ENCODE results near the gene PLCB1.
"Not testable (repeated sequence)": the region's sequence is repeated elsewhere in the genome, so short reads cannot be mapped to it uniquely, and the experiment has no call there.

Gene PLCB1

GRCh38 chr20:8334641-8335040 lies 202.6 kb downstream of the PLCB1 start:
- no peak for DNase-seq (ENCODE audit: low read depth in 2 of 2)

GRCh38 chr20:8335059-8335458 lies 203.0 kb downstream of the PLCB1 start:
- no peak for DNase-seq (ENCODE audit: low read depth in 2 of 2)

DNA sequence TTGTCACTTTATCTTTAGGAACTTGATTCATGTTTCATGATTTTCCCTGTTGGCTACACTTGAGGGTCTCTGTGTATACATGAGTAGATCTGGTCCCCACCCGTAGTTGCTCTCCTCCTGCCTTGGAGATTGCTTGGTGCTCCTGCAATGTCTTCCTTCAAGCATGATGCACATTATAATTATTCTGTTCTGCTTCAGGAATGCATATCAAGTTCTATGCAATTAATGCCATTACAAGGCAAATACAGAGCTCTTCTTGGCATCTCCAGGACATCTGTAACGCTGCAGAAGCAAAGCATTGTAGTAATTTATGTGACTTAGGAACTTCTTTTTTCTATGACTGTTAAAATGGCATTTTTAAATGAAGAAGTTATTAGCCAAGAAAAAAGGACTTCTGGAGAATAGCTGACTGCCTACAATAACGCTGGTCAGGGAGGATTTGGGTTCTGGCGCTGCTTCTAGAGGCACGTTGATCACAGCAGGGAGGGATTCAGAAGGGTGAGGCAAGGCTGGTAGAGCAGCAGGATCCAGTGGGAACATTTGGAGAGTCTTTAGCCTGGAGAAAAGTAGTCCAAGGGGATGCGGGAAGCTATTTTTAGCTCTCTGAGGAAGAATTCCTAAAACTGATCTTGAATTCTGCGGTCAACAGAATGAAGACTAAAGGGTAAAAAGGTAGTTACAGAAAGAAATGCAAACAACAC lies 203.6 kb downstream of the PLCB1 start:
- DNase-seq (ENCODE audit: low read depth in 2 of 2), result no peak

- DNase-seq (ENCODE audit: low read depth in 2 of 2), result no peak
Observed at GRCh38 chr20:8339349-8339748, 207.3 kb downstream of the PLCB1 start.

- DNase-seq (ENCODE audit: low read depth in 2 of 2), result no peak
Observed at GRCh38 chr20:8342391-8342790, 210.3 kb downstream of the PLCB1 start.

DNA sequence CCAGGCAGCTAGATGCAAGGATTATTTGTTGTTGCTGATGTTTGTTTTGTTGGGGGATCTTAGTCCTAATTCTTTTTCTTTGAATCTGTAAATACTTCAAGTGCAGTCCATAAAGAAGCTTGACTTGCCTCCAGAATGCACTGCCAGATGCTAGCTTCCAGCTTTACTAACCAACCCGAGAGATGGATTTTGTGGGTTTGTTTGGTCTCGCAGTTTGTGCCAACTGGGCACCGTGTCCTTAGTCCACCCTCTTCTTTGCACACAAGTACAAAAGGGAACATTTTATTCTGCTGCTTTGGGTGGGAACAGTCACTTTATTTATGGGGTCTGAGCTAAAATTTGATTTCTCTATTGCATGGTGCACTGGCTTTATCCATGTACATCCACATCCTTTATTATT lies 212.0 kb downstream of the PLCB1 start:
- no peak for DNase-seq (ENCODE audit: low read depth in 2 of 2)

DNA sequence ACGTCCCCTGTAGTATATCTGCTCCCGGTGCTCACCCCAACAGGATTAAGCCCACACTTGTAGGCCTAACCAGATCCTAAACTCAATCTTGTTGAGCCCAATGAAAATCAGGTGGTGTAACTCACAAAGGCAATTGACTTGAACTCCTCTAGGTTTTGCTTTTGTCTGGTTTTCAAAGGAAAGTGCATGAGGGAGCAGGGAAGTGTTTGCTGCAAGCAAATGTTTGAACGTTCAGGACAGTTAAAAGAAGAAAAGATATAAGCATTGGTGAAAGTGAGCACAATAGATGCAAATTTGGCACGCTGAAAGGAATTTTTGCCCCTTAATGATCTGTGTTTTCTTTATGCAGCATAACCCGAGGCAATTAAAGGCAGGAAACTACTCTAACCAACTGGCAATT lies 212.6 kb downstream of the PLCB1 start:
- no peak for DNase-seq (ENCODE audit: low read depth in 2 of 2)

GRCh38 chr20:8346700-8347270 lies 214.7 kb downstream of the PLCB1 start:
- no peak for DNase-seq (ENCODE audit: low read depth in 2 of 2)

GRCh38 chr20:8350225-8350624 lies 218.2 kb downstream of the PLCB1 start:
- DNase-seq (ENCODE audit: low read depth in 2 of 2), result not testable (repeated sequence)

DNA sequence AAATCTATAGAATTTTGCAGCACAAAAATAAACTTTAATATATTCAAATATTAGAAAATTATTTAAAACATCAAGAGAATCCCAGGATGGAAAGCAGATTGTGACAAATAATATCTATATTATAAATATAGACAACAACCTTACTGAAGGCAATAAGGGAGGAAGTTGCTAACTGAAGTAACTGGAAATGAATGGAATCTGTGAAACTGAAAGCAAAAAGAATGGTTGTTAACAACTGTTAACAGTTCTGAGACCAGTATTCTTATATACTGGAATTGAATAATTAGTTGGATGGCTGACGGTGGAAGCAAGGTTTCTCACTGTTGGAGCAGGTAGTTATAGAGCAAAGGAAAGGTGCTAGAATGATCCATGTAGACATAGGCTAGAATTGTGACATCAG lies 220.4 kb downstream of the PLCB1 start:
- DNase-seq (ENCODE audit: low read depth in 2 of 2), result no peak

GRCh38 chr20:8353512-8353911 lies 221.4 kb downstream of the PLCB1 start:
- no peak for DNase-seq (ENCODE audit: low read depth in 2 of 2)

DNA sequence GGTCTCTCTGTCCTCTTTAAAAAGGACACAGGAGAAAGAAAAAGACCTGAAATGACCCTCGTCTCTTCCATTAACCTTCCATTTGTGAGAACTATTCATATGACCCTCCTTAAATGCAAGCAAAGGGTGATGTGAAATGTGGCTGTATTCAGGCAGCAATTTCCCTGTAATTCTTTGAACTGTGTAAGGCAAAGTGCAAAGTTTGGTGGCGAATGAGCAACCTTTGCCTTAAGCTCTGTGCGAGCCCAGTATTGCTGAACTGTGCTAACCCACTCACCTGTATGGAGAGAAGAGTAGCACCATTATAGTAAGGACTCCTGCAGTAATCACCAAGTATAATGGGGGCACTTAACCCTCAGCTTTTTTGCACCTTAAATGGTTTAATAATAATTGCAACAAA lies 223.4 kb downstream of the PLCB1 start:
- no peak for DNase-seq (ENCODE audit: low read depth in 2 of 2)

DNA sequence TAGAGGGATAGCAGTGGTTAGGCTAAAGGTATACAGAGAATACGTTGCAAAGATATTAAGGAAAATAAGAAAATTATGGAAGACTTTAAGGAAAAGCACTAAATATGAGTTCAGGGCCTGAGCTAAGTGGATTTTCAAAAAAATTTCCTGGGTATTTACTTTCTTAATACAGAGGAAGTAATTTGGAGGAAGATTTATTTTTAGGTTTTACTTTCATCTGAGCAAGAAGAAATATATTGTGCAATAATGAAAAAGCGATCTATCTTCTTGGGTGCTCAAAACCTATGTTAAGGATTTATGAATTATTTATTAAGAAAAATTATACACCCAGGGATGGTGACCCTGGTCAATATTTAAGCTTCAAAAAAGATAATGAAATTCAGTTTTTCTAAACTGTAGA lies 224.7 kb downstream of the PLCB1 start:
- DNase-seq (ENCODE audit: low read depth in 2 of 2), result no peak

- DNase-seq (ENCODE audit: low read depth in 2 of 2), result no peak
Observed at GRCh38 chr20:8357703-8358102, 225.6 kb downstream of the PLCB1 start.

GRCh38 chr20:8360035-8360434 lies 228.0 kb downstream of the PLCB1 start:
- no peak for DNase-seq (ENCODE audit: low read depth in 2 of 2)

GRCh38 chr20:8361006-8361652 lies 229.1 kb downstream of the PLCB1 start:
- DNase-seq (ENCODE audit: low read depth in 2 of 2), result no peak

GRCh38 chr20:8361779-8362178 lies 229.7 kb downstream of the PLCB1 start:
- DNase-seq (ENCODE audit: low read depth in 2 of 2), result no peak

GRCh38 chr20:8362457-8362856 lies 230.4 kb downstream of the PLCB1 start:
- no peak for DNase-seq (ENCODE audit: low read depth in 2 of 2)

DNA sequence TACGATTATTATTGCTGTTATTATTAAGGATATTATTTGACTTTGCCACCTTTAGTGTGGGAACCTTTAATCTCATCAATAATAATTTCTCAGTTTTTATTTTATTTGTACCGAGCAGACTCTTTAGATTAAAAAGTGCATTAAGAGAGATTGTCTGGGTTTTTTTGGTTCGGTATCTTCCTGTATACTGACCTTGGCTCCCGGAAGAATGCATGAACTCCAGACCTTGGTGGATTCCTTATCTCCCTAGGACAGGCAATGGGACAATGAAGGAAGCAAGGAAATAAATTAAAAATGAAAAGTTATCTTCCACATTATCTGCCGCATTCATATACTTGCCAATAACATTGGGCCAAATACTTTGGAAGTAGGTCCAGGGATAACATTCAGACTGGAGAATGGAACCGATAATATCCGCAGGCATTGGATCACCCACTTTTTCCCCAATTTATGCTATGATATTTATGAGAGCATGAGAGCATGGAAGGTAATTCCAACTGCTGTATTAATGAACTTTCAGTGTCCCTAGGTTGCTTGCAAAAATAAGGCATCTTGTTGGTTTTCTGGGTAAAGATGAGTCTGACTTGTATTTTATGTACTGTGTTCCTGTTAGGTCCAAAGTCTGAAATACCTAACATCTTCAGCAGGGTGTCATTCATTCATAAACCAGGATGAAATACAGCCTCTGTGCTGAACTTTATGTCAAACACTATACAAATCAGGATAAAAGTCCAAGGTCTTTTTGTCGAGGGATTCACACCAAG lies 232.1 kb downstream of the PLCB1 start:
- DNase-seq (ENCODE audit: low read depth in 2 of 2), result no peak

GRCh38 chr20:8364734-8365078 lies 232.6 kb downstream of the PLCB1 start:
- no peak for DNase-seq (ENCODE audit: low read depth in 2 of 2)

- no peak for DNase-seq (ENCODE audit: low read depth in 2 of 2)
Observed at GRCh38 chr20:8365634-8366033, 233.6 kb downstream of the PLCB1 start.

- DNase-seq (ENCODE audit: low read depth in 2 of 2), result no peak
Observed at GRCh38 chr20:8366303-8366923, 234.3 kb downstream of the PLCB1 start.

Measured in stimulated activated CD8-positive, alpha-beta memory T cell treated with anti-CD3 and anti-CD28 coated beads, Interleukin-2, amount 100 ng/mL, for 48 hours (primary cell).